ENCODE results near the gene TRIO.

GRCh38 chr5:14212838-14213237 is 69.7 kb downstream of the TRIO start:
- no peak for TF ChIP-seq FOXM1 (IDR thresholded peaks at IDR 0.05; ENCODE audit: borderline replicate concordance)
- no peak for TF ChIP-seq HDGF (IDR thresholded peaks at IDR 0.05; ENCODE audit: borderline replicate concordance)
- no peak for TF ChIP-seq SP1 (IDR thresholded peaks at IDR 0.05)
- TF ChIP-seq TARDBP (IDR thresholded peaks at IDR 0.05): no peak
- TF ChIP-seq CTBP1 (IDR thresholded peaks at IDR 0.05; ENCODE audit: borderline replicate concordance): no peak
- no peak for TF ChIP-seq FOXK2 (IDR thresholded peaks at IDR 0.05)
- TF ChIP-seq ELF4 (IDR thresholded peaks at IDR 0.05): no peak
- TF ChIP-seq BHLHE40 (IDR thresholded peaks at IDR 0.05; ENCODE audit: borderline replicate concordance): no peak
- TF ChIP-seq L3MBTL2 (conservative IDR thresholded peaks at IDR 0.05): no peak
- no peak for TF ChIP-seq NFRKB (IDR thresholded peaks at IDR 0.05)
- TF ChIP-seq SUZ12 (IDR thresholded peaks at IDR 0.05): no peak
- no peak for TF ChIP-seq LEF1 (IDR thresholded peaks at IDR 0.05; ENCODE audit: borderline replicate concordance)
- no peak for TF ChIP-seq PKNOX1 (IDR thresholded peaks at IDR 0.05)
- no peak for TF ChIP-seq FOXA1 (IDR thresholded peaks at IDR 0.05)
